ENCODE data around the gene MBP. TPM values are rescaled to one million over a fixed set of nuclear protein-coding genes. Genes with fewer than 3 reads are reported as not detected.

MBP gene
- total and polyA plus RNA-seq, 2 of the 13 experiments (the other 11 are each of a cell fraction or from before 2014, with no cell fraction given): 5.0 to 8.5 TPM

GRCh38 chr18:77161383-77161782 lies 28.8 kb upstream of the MBP start (continued):
- TF ChIP-seq ZNF318 (CRISPR knock-in tag; IDR thresholded peaks at IDR 0.05): no peak
- TF ChIP-seq MYPOP (CRISPR knock-in tag; IDR thresholded peaks at IDR 0.05): no peak
- TF ChIP-seq ZNF337 (CRISPR knock-in tag; IDR thresholded peaks at IDR 0.05; ENCODE audit: borderline replicate concordance, low read depth): no peak
- TF ChIP-seq ZNF30 (CRISPR knock-in tag; IDR thresholded peaks at IDR 0.05): no peak
- TF ChIP-seq USF2 (IDR thresholded peaks at IDR 0.05; ENCODE audit: low read depth, low read length): no peak
- TF ChIP-seq USF2 (CRISPR knock-in tag; IDR thresholded peaks at IDR 0.05; ENCODE audit: borderline replicate concordance): no peak
- TF ChIP-seq SSRP1 (CRISPR knock-in tag; IDR thresholded peaks at IDR 0.05): no peak

Data from HepG2 (cell line).